AG20443 (cell line): ENCODE results near the gene DGCR2.
A peak's percentile ranks its signal among the peaks of the same experiment; 100 is the strongest.
"Not testable (repeated sequence)": the region's sequence is repeated elsewhere in the genome, so short reads cannot be mapped to it uniquely, and the experiment has no call there.

Source experiments
- DNase-seq: peaks from one replicate; pipeline ENCODE4 v3.0.0; 2012; ENCODE audit warnings: low spot score, mixed read lengths

DGCR2 gene

GRCh38 chr22:19042285-19043120, 79.7 kb downstream of the DGCR2 start:
- DNase-seq = no peak

- no peak for DNase-seq
These were observed 80.5 kb downstream of the DGCR2 start for GRCh38 chr22:19041704-19042074.

GRCh38 chr22:19040888-19041703, 81.1 kb downstream of the DGCR2 start:
- DNase-seq = no peak

GRCh38 chr22:19040391-19040861, 81.8 kb downstream of the DGCR2 start:
- DNase-seq = no peak

GRCh38 chr22:19039796-19040280, 82.4 kb downstream of the DGCR2 start:
- no peak for DNase-seq

- DNase-seq = no peak
These were observed 82.8 kb downstream of the DGCR2 start for GRCh38 chr22:19039448-19039780.

- no peak for DNase-seq
These were observed 83.3 kb downstream of the DGCR2 start for GRCh38 chr22:19038728-19039447.

- no peak for DNase-seq
These were observed 84.1 kb downstream of the DGCR2 start for GRCh38 chr22:19038164-19038546.

GRCh38 chr22:19037282-19038163, 84.7 kb downstream of the DGCR2 start:
- DNase-seq = no peak

GRCh38 chr22:19036523-19037273, 85.5 kb downstream of the DGCR2 start:
- DNase-seq = peak; percentile 22

GRCh38 chr22:19036229-19036522, 86.0 kb downstream of the DGCR2 start:
- DNase-seq = no peak

- DNase-seq = peak; percentile 21
These were observed 86.6 kb downstream of the DGCR2 start for GRCh38 chr22:19035474-19036228.

GRCh38 chr22:19035126-19035473, 87.1 kb downstream of the DGCR2 start:
- DNase-seq = not testable (repeated sequence)

- not testable (repeated sequence) for DNase-seq
These were observed 87.5 kb downstream of the DGCR2 start for GRCh38 chr22:19034724-19035120.

GRCh38 chr22:19034031-19034723, 88.0 kb downstream of the DGCR2 start:
- not testable (repeated sequence) for DNase-seq

- DNase-seq = not testable (repeated sequence)
These were observed 88.7 kb downstream of the DGCR2 start for GRCh38 chr22:19033568-19033905.

- not testable (repeated sequence) for DNase-seq
These were observed 89.2 kb downstream of the DGCR2 start for GRCh38 chr22:19032898-19033567.

- not testable (repeated sequence) for DNase-seq
These were observed 89.9 kb downstream of the DGCR2 start for GRCh38 chr22:19032156-19032785.

GRCh38 chr22:19030889-19031252, 91.3 kb downstream of the DGCR2 start:
- DNase-seq = not testable (repeated sequence)
